Islet precursor cell (in vitro differentiated cells): ENCODE measurements around the gene CMTR1.

Experiments
- DNase-seq: peaks from one replicate; pipeline ENCODE4 v3.0.0-alpha.2; 2018

CMTR1 gene

GRCh38 chr6:37480118-37480736, 47.2 kb downstream of the CMTR1 start:
- DNase-seq, result no peak

GRCh38 chr6:37480951-37481534, 48.0 kb downstream of the CMTR1 start:
- no peak for DNase-seq

- DNase-seq, result no peak
Measured at GRCh38 chr6:37481711-37482605, 48.9 kb downstream of the CMTR1 start.

- no peak for DNase-seq
Measured at GRCh38 chr6:37482606-37483251, 49.7 kb downstream of the CMTR1 start.

- DNase-seq, result no peak
Measured at GRCh38 chr6:37483252-37483901, 50.4 kb downstream of the CMTR1 start.

GRCh38 chr6:37483917-37484785, 51.1 kb downstream of the CMTR1 start:
- peak; percentile 82 for DNase-seq

- no peak for DNase-seq
Measured at GRCh38 chr6:37484786-37485170, 51.8 kb downstream of the CMTR1 start.

GRCh38 chr6:37485291-37485702, 52.3 kb downstream of the CMTR1 start:
- peak; percentile 76 for DNase-seq

GRCh38 chr6:37486121-37486839, 53.3 kb downstream of the CMTR1 start:
- DNase-seq, result no peak

- peak; percentile 48 for DNase-seq
Measured at GRCh38 chr6:37487591-37488380, 54.8 kb downstream of the CMTR1 start.

- DNase-seq, result no peak
Measured at GRCh38 chr6:37488476-37488875, 55.5 kb downstream of the CMTR1 start.

- peak; percentile 60 for DNase-seq
Measured at GRCh38 chr6:37489697-37490336, 56.8 kb downstream of the CMTR1 start.

- DNase-seq, result peak; percentile 44
Measured at GRCh38 chr6:37490536-37491170, 57.6 kb downstream of the CMTR1 start.

GRCh38 chr6:37491171-37491829, 58.3 kb downstream of the CMTR1 start:
- peak; percentile 44 for DNase-seq

- no peak for DNase-seq
Measured at GRCh38 chr6:37491830-37492208, 58.8 kb downstream of the CMTR1 start.

- DNase-seq, result no peak
Measured at GRCh38 chr6:37492236-37492972, 59.4 kb downstream of the CMTR1 start.

- no peak for DNase-seq
Measured at GRCh38 chr6:37492991-37493660, 60.1 kb downstream of the CMTR1 start.

- no peak for DNase-seq
Measured at GRCh38 chr6:37493661-37493995, 60.6 kb downstream of the CMTR1 start.
